ENCODE results near the gene DENND1A.

DENND1A gene

DNA sequence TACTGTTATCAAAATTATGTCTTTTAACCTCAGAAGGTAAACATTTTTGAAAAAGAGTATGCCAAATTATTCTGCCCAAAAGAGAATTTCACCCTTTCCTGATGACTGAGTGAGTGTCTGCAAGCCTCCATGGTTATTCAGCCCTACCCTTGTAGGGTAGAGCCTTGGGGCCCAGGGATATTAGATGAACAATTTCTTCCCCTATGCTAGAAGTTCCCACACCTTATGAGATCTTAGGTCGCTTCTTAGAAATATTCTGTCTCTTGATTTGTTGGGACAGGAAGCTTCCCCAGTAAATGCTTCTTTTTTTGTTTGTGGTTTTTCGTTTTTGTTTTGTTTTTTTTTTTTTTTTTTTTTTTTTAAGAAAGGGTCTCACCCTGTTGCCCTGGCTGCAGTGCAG is 570.8 kb downstream of the DENND1A start:
- no peak for TF ChIP-seq TAF1 (IDR thresholded peaks at IDR 0.05; ENCODE audit: borderline replicate concordance, insufficient read depth, low read length)
- no peak for TF ChIP-seq POLR2AphosphoS5 (IDR thresholded peaks at IDR 0.05; ENCODE audit: low read depth, low read length)
- no peak for TF ChIP-seq FOXP2 (optimal IDR thresholded peaks at IDR 0.05; ENCODE audit: borderline replicate concordance, extremely low read depth, extremely low read length, insufficient read depth)
- TF ChIP-seq SIN3A (IDR thresholded peaks at IDR 0.05; ENCODE audit: borderline replicate concordance, insufficient read depth, low read length): no peak
- TF ChIP-seq, protein P1, sequence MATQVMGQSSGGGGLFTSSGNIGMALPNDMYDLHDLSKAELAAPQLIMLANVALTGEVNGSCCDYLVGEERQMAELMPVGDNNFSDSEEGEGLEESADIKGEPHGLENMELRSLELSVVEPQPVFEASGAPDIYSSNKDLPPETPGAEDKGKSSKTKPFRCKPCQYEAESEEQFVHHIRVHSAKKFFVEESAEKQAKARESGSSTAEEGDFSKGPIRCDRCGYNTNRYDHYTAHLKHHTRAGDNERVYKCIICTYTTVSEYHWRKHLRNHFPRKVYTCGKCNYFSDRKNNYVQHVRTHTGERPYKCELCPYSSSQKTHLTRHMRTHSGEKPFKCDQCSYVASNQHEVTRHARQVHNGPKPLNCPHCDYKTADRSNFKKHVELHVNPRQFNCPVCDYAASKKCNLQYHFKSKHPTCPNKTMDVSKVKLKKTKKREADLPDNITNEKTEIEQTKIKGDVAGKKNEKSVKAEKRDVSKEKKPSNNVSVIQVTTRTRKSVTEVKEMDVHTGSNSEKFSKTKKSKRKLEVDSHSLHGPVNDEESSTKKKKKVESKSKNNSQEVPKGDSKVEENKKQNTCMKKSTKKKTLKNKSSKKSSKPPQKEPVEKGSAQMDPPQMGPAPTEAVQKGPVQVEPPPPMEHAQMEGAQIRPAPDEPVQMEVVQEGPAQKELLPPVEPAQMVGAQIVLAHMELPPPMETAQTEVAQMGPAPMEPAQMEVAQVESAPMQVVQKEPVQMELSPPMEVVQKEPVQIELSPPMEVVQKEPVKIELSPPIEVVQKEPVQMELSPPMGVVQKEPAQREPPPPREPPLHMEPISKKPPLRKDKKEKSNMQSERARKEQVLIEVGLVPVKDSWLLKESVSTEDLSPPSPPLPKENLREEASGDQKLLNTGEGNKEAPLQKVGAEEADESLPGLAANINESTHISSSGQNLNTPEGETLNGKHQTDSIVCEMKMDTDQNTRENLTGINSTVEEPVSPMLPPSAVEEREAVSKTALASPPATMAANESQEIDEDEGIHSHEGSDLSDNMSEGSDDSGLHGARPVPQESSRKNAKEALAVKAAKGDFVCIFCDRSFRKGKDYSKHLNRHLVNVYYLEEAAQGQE (IDR thresholded peaks at IDR 0.05; ENCODE audit: insufficient read depth in 1 of 2, low read depth in 2 of 2, low read length in 2 of 2): no peak

DNA sequence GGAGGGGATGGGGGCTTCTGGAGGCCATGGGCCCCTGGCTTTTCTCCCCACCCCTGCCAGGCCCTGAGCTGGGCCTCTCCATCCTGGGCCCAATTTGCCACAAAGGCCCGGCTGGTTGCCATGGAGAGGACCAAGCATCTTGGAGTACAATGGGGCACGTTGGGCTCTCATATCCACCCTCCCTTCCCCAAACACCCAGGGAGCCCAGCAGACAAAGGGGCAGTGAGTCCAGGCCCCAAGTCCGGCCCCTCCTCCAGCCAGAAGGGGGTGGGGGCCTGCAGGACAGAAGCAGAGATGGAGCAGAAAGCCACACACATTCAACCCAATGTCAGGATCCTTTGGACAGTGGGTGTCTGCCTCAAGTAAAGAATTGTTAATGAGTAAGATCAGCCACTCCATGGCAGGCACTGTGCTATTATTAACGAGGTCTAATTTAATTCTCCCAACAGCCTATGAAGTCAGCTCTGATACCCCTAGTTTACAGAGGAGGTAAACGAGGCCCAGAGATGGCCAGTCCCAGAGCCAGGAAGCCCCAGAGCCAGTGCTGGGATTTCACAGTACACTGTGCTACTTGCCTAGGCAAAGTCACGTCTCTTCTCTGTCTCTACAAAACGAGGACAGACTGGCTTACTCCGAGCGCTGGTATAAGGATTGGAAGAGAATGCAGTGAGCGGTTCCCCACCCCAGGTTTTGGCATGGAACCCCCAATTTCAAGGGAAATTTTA is 571.6 kb downstream of the DENND1A start:
- TF ChIP-seq, protein P1 (IDR thresholded peaks at IDR 0.05; ENCODE audit: insufficient read depth in 1 of 2, low read depth in 2 of 2, low read length in 2 of 2): no peak
- TF ChIP-seq SIN3A (IDR thresholded peaks at IDR 0.05; ENCODE audit: borderline replicate concordance, insufficient read depth, low read length) (no peak), FOXP2 (optimal IDR thresholded peaks at IDR 0.05; ENCODE audit: borderline replicate concordance, extremely low read depth, extremely low read length, insufficient read depth) (no peak), POLR2AphosphoS5 (IDR thresholded peaks at IDR 0.05; ENCODE audit: low read depth, low read length) (no peak), TAF1 (IDR thresholded peaks at IDR 0.05; ENCODE audit: borderline replicate concordance, insufficient read depth, low read length) (no peak)

DNA sequence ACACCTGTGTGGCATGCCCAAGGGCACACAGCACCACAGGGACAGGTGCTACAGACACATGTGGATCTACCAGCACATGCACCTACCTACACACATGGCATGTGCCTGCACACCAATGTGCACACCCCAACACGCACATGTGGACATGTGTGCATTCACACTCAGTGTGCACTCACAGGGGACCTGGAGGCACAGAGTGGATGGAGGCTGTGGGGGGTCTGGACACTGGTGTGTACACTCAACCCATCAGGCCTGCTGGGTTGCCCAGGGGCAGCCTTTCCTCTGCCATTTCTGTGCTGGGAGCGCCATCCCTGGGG is 572.2 kb downstream of the DENND1A start:
- TF ChIP-seq TAF1 (IDR thresholded peaks at IDR 0.05; ENCODE audit: borderline replicate concordance, insufficient read depth, low read length) (no peak), POLR2AphosphoS5 (IDR thresholded peaks at IDR 0.05; ENCODE audit: low read depth, low read length) (no peak), SIN3A (IDR thresholded peaks at IDR 0.05; ENCODE audit: borderline replicate concordance, insufficient read depth, low read length) (no peak), FOXP2 (optimal IDR thresholded peaks at IDR 0.05; ENCODE audit: borderline replicate concordance, extremely low read depth, extremely low read length, insufficient read depth) (no peak)
- TF ChIP-seq, protein P1 (IDR thresholded peaks at IDR 0.05; ENCODE audit: insufficient read depth in 1 of 2, low read depth in 2 of 2, low read length in 2 of 2): no peak

DNA sequence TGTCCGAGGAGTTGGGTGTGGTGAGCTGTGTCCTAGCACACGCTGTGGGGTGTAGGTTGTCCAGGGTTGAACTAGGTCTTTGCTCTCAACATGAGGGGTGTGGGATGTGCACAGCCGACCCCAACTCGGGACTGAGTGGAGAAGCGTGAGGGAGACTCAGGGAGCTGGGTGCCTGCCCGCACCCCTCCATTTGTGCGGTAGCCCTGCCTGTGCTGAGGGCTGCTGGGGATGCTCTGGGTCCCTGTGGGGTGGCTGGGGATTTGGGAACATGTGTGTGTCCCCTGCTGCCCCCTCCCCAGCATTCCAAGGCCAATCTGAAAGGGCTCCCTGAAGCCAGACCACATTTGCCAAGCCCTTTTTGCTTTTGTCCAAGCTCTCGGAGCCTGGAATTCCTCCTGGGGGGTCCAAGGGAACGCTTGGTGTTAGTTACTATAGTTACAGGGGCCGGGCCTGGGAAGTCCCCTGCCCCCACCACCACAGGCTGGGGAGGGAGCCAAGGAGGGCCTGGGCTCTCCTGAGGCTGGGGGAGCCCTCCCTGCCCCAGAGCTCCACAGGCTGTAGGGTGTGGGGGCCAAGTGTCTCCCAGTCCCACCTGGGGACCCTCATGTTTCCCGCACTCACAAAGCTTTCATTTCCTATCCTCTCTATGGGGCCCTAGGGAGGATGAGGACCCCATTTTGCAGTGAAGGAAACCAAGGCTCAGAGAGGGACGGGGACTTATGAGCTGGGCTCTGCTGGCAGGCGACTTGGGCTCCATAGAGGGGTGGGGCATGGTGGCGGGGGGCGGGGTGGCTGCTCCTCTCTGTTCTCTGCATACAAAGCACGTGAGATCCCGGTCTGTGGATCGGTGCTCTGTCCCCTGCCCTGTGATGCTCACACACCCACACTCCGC is 572.8 kb downstream of the DENND1A start:
- TF ChIP-seq FOXP2 (optimal IDR thresholded peaks at IDR 0.05; ENCODE audit: borderline replicate concordance, extremely low read depth, extremely low read length, insufficient read depth): no peak
- TF ChIP-seq, protein P1 (IDR thresholded peaks at IDR 0.05; ENCODE audit: insufficient read depth in 1 of 2, low read depth in 2 of 2, low read length in 2 of 2): no peak
- TF ChIP-seq POLR2AphosphoS5 (IDR thresholded peaks at IDR 0.05; ENCODE audit: low read depth, low read length): no peak
- no peak for TF ChIP-seq TAF1 (IDR thresholded peaks at IDR 0.05; ENCODE audit: borderline replicate concordance, insufficient read depth, low read length)
- TF ChIP-seq SIN3A (IDR thresholded peaks at IDR 0.05; ENCODE audit: borderline replicate concordance, insufficient read depth, low read length): no peak

Data from PFSK-1 (cell line).